ENCODE measurements around the gene SLC25A33. TPM values are rescaled to one million over a fixed set of nuclear protein-coding genes. Genes with fewer than 3 reads are reported as not detected.
A peak's percentile ranks its signal among the peaks of the same experiment; 100 is the strongest.
"Not testable (repeated sequence)": the region's sequence is repeated elsewhere in the genome, so short reads cannot be mapped to it uniquely, and the experiment has no call there.

Gene SLC25A33, protein sequence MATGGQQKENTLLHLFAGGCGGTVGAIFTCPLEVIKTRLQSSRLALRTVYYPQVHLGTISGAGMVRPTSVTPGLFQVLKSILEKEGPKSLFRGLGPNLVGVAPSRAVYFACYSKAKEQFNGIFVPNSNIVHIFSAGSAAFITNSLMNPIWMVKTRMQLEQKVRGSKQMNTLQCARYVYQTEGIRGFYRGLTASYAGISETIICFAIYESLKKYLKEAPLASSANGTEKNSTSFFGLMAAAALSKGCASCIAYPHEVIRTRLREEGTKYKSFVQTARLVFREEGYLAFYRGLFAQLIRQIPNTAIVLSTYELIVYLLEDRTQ
- 1 to 10 TPM; 2.9 to 4.6 (median 4.3) TPM for polyA plus RNA-seq (ENCODE audit: insufficient read length in 4 of 4)

GRCh38 chr1:9539165-9539828 is at the start of gene SLC25A33:
TSS of gene SLC25A33 (plus strand) at chr1:9539465. CDS start at chr1:9539692, 227 bp downstream.
- DNase-seq (ENCODE audit: low read depth in 4 of 4, low spot score in 3 of 4): peak; percentile 95 to 96 (median 96)

DNA sequence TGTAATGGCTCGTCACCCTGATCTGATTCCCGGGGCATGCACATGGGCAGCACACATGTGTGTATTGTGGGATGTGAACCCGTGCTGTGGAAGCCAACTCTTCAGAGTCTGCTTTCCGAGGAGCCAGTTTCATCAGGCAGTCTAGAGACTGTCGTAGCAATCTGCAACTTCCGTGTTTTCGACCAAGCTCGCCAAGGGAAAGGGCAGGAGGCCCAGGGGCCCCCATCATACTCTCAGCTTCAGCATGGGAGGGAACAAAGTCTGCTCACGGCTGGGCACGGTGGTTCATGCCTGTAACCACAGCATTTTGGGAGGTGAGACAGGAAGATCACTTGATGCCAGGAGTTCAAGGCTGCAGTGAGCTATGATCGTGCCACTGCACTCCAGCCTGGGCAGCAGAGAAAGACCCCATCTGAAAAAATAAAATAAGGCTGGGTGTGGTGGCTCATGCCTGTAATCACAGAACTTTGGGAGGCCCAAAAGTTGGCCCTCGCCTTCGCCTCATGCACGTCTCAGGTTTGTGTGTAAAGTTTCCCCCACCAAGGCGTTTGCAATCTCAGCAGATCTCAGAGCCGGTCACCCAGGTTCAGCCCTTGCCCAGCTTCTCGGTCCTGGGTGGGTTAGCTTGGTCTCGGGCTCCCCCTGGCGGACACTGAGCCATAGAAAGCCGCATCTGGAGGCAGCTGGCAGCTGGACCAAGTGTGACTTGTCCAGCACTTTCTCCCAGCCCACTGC is 48.5 kb upstream of the SLC25A33 start:
- DNase-seq (ENCODE audit: low read depth in 4 of 4, low spot score in 3 of 4): peak in 3 of 4 donors; percentile 60 to 69 (median 66)

DNA sequence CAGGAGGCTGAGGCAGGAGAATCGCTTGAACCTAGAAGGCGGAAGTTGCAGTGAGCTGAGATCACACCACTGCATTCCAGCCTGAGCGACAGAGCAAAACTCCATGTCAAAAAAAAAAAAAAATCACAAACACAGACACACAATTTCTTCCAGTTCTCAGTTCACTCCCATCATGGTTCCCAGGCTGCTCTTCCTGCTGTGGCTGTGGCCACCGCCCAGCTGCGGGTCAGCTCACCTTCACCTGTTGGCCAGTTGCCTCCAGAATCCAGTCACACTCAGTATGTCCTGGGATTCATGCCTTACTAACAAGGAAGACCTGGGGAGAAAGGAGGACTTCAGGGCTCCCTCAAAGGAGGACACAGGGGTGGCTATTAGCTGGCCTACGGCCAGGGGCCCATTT is 45.9 kb upstream of the SLC25A33 start:
- DNase-seq (ENCODE audit: low read depth in 4 of 4, low spot score in 3 of 4): no peak

DNA sequence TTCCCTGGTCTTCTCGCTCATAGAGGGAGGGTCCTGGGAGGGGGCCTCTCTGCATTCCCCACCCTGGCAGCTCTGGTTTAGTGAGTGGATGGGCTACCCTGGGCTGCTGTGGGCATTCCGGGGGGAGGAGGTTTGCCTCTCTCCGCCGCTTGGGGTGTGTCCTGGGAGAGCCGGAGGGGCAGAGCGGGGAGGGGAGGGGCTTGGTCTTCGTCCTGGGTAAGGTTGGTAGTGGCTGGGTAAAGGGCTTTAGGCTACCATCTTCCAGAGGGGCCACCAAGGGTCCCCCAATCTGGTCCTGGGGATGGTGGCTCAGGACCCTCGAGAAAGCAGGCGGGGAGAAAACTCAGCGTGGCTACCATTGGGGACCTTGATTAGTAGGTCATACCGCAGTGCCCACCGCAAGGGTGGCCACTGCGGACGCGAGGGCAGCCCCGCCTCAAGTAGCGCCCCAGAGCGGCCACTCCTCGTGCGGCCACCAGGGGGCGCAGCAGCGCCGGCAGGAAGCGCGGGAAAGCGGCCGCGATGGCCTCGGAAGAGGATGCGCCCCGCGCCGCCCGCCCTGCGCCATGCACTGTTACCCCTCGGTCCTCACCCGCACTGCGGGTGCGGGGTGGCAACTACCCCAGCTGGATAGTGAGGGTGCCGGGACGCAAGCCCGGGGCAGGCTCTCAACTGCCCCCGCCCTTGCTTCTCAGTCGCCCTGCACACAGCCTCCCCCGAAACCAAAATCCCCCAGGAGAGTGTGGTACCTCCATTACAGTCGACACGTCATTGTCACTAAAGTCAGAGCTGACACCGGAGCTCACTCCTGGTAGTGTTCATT is 44.1 kb upstream of the SLC25A33 start:
- DNase-seq (ENCODE audit: low read depth in 4 of 4, low spot score in 3 of 4): peak in 1 of 4 donors; percentile 40

- DNase-seq (ENCODE audit: low read depth in 4 of 4, low spot score in 3 of 4): no peak
These were observed 43.4 kb upstream of the SLC25A33 start for GRCh38 chr1:9495854-9496374.

- peak in 2 of 4 donors; percentile 35 to 52 for DNase-seq (ENCODE audit: low read depth in 4 of 4, low spot score in 3 of 4)
These were observed 38.2 kb upstream of the SLC25A33 start for GRCh38 chr1:9500756-9501754.

DNA sequence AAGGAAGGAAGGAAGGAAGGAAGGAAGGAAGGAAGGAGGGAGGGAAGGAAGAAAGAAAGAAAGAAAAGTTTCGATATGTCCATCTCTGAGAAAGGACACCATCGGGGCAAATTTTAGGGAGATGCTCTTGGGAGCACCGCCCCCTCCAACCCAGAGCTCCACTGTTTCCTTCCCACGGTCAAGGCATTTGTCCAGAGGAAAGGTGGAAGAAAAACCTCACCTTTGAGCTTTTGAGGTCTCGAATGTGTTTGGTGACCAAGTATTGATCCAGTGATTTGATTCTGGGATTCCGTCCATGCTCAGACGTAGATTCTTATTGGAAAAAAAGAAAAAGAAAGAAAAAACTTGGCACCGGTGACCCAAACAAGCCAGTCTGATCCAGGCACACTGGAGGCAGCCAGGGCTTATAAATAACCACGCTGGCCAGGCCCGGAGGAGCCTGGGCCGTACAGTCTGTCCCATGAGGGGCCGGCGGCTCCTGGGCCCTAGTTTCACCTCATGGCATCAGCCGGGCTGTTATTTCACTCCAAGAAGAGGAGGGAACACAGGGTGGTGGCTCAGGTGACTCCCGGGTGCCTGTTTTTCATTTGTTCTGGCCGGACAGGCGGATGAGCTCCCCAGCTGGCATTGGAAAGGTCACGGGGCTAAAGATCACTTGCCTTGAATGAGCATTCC is 36.1 kb upstream of the SLC25A33 start:
- no peak for DNase-seq (ENCODE audit: low read depth in 4 of 4, low spot score in 3 of 4)

GRCh38 chr1:9505143-9505542 is 34.1 kb upstream of the SLC25A33 start:
- DNase-seq (ENCODE audit: low read depth in 4 of 4, low spot score in 3 of 4): no peak

DNA sequence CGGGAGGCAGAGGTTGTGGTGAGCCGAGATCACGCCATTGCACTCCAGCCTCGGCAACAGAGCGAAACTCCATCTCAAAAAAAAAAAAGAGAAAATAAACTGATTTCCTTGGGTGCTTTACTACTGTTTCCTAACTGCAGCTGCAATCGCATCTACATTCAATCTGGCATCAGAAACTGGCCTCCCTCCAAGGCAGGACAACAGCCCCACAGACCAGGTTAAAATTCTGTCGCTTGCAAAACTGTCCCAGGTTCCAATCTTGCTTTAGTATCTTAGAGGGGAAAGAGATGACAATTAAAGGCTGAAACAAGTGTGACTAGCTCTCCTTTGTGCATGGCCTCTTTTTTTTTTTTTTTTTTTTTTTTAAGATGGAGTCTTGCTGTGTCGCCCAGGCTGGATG is 32.4 kb upstream of the SLC25A33 start:
- no peak for DNase-seq (ENCODE audit: low read depth in 4 of 4, low spot score in 3 of 4)

DNA sequence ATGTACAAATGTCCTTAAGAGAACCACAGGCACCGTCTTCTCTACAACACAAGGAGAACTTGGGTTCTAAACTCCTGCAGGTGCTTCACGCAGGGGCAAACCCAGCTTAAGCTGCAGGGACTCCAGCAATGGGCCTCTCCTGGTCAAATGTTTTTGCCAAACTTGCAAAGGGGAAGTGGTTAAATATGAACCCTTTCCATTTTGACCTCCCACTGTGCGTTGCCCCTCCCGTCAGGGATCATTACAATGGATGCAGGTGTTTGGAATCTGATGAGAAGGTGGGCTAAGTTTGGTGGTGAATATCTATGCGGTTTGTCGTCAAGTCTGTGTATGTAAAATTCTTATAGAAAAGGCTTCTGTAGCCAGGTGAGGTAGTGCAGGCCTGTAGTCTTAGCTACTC is 29.1 kb upstream of the SLC25A33 start:
- no peak for DNase-seq (ENCODE audit: low read depth in 4 of 4, low spot score in 3 of 4)

DNA sequence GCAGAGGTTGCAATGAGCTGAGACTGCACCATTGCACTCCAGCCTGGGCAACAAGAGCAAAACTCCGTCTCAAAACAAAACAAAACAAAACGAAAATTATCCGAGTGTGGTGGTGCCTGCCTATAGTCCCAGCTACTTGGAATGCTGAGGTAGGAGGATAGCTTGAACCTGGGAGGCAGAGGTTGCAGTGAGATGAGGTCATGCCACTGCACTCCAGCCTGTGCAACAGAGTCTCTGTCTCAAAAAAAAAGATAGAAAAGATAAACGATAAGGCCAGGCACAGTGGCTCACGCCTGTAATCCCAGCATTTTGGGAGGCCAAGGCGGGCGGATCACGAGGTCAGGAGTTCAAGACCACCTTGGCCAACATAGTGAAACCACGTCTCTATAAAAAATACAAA is 23.7 kb upstream of the SLC25A33 start:
- not testable (repeated sequence) for DNase-seq (ENCODE audit: low read depth in 4 of 4, low spot score in 3 of 4)

DNA sequence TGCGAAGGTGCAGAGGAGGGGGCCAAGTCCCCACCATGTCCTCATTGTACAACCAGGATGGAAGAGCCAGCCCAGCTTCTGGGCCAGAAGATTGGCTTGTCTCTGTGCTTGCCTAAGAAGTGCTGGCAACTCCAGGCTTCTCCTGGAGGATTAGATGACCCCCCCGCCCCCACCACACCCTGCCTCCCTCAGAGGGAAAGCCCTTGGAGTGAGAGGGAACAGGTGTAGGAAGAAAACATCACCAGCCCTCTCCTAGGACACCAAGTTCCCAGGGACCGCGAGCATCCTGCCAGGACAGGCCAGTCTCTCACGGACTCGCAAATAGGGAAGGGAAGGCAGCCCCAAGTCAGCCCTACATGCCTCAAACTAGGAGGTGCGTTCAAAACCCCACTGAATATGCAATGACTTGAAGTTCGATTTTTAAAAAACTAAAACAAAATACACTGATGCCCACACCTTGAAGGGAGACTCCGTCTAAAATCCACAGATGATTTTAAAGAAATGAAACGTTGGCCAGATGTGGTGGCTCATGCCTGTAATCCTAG is 20.7 kb upstream of the SLC25A33 start:
- DNase-seq (ENCODE audit: low read depth in 4 of 4, low spot score in 3 of 4): no peak

DNA sequence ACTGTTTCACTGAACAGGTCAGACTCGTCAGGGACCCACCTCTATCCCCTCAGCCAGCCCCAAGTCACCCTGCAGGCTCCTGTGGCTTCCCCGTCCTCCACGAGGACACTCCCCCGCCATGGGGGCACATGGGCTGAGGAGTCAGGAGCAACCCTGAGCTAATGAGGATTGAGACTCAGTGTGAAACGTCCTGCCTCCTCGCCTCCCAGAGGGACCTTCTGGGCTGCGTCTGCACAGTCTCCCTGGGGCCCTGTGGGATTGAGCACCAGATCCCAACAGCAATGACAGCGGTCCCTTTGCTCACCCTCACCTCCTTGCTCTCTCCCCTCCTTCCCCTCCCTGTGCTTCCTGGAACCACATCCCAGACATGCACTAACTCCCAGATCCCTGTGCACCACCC is 18.9 kb upstream of the SLC25A33 start:
- no peak for DNase-seq (ENCODE audit: low read depth in 4 of 4, low spot score in 3 of 4)

GRCh38 chr1:9529190-9529589 is 10.1 kb upstream of the SLC25A33 start:
- DNase-seq (ENCODE audit: low read depth in 4 of 4, low spot score in 3 of 4): no peak

GRCh38 chr1:9530320-9530719 is 8.9 kb upstream of the SLC25A33 start:
- DNase-seq (ENCODE audit: low read depth in 4 of 4, low spot score in 3 of 4): no peak

DNA sequence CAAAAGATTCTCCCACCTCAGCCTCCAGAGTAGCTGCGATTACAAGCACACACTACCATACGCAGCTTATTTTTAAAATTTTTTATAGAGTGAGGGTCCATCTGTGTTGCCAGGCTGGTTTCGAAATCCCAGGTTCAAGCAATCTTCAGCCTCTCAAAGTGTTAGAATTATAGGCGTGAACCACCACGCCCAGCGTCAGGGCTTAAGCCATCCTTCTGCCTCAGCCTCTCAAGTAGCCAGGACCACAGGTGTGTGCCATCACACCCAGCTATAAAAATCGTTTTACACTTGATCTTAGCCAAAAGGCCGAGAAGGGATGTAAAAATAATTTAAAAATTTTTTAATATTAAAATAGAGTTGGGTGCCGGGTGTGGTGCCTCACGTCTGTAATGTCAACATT is 4.3 kb upstream of the SLC25A33 start:
- DNase-seq (ENCODE audit: low read depth in 4 of 4, low spot score in 3 of 4): no peak

DNA sequence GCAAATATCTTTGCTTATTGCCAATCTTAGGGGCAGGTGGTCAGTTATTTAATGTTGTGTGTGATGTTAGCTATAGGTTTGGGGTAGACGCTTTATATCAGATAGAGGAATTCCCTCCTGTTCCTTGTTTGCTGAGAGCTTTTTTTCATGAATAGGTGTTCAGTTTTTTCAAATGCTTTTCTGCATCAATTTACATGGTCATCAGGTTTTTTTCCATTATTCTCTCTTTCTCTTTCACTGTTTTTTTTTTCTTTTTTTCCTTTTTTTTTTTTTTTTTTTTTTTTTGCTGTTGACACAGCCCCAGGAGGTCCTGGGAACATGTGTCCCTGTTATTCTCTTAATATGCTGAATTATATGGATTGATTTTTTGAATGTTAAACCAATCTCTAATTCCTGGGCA is 3.0 kb upstream of the SLC25A33 start:
- no peak for DNase-seq (ENCODE audit: low read depth in 4 of 4, low spot score in 3 of 4)

All from left renal pelvis (tissue), 4 donors.